Activated naive CD4-positive, alpha-beta T cell treated with anti-CD3 and anti-CD28 coated beads for 36 hours (primary cell): ENCODE data around the gene DECR2. TPM values are rescaled to one million over a fixed set of nuclear protein-coding genes. Genes with fewer than 3 reads are reported as not detected.

Experiments used
- CTCF ChIA-PET: fragments of 350-600 bp; sonication (Branson Sonifier 250); formaldehyde crosslinking; loops from one replicate; lab custom pipeline; 2021; ENCODE audit warnings: antibody characterized with exemption; lab: Charles Lee
- DNase-seq: peaks from one replicate; pipeline ENCODE4 v3.0.0-alpha.2; 2020
- H3K27ac Mint-ChIP-seq: one replicate; pipeline ENCODE4 v1.8.0; 2021; ENCODE audit warnings: mild to moderate bottlenecking, mixed read lengths
- H3K27me3 Mint-ChIP-seq: one replicate; pipeline ENCODE4 v1.8.0; 2021; ENCODE audit warnings: low read depth, mixed read lengths
- H3K36me3 Mint-ChIP-seq: one replicate; pipeline ENCODE4 v1.8.0; 2021; ENCODE audit warnings: low read depth, mixed read lengths
- H3K4me1 Mint-ChIP-seq: one replicate; pipeline ENCODE4 v1.8.0; 2021; ENCODE audit warnings: low read depth, mixed read lengths
- H3K4me3 Mint-ChIP-seq: one replicate; pipeline ENCODE4 v1.8.0; 2021; ENCODE audit warnings: mild to moderate bottlenecking, moderate library complexity, mixed read lengths
- H3K9me3 Mint-ChIP-seq: one replicate; pipeline ENCODE4 v1.8.0; 2021; ENCODE audit warnings: mixed read lengths
- intact Hi-C: fragments of 100-400 bp; cut with micrococcal nuclease; formaldehyde crosslinking; loops from one replicate; pipeline ENCODE4 v1.15.1; 2023
- total RNA-seq, 2 experiments: library from RNA; stranded (reverse); gene quantifications; one replicate each; pipeline ENCODE4 v1.2.3, GENCODE V29; 2021

DECR2 gene
- 1 to 10 TPM; 8.9 to 9.6 TPM for total RNA-seq

GRCh38 chr16:401468-402348, at the start of gene DECR2:
Gene DECR2, plus strand, starts transcription at chr16:401885. Its CDS starts 79 bp downstream, at chr16:401964.
- intact Hi-C loops: loop anchor here (1.0 to 2.0 kb wide), 6 partner anchors 9 to 124 kb away; partner anchors contain the start of genes AXIN1, MRPL28 and RAB11FIP3
- H3K27me3 Mint-ChIP-seq: no peaks in the 10 kb centered on the region
- CTCF ChIA-PET: no interaction called here
- no peaks in the 10 kb centered on the region for H3K9me3 Mint-ChIP-seq
- peak within 1 kb of the TSS; percentile 83 for H3K27ac Mint-ChIP-seq
- peaks cover 17% of the 10 kb centered on the region for H3K4me1 Mint-ChIP-seq
- H3K4me3 Mint-ChIP-seq: peak within 1 kb of the TSS; percentile 83
- DNase-seq: peak; percentile 99
- H3K36me3 Mint-ChIP-seq: peaks cover 2% of the 10 kb centered on the region

- CTCF ChIA-PET: interaction anchor here (1.0 kb wide), 2 partner anchors 10 to 246 kb away, joined by 3 read pairs; no protein-coding TSS in a partner anchor
- Mint-ChIP-seq H3K27ac (peak within 1 kb of the TSS; percentile 82), H3K4me1 (peaks cover 48% of the 10 kb centered on the region), H3K27me3 (no peaks in the 10 kb centered on the region), H3K9me3 (no peaks in the 10 kb centered on the region), H3K4me3 (peak within 1 kb of the TSS; percentile 91), H3K36me3 (peaks cover 4% of the 10 kb centered on the region)
- peak; percentile 100 for DNase-seq
- intact Hi-C loops: loop anchor here (1.0 to 5.0 kb wide), 6 partner anchors 18 to 175 kb away; partner anchors contain the start of genes CAPN15, DECR2 and MRPL28
Measured at GRCh38 chr16:352547-353403, 48.9 kb upstream of the DECR2 start, which contains the start of gene AXIN1. Gene AXIN1, minus strand, starts transcription at chr16:352723. Its CDS starts 5,698 bp downstream, at chr16:347025.

GRCh38 chr16:353404-354290, 48.0 kb upstream of the DECR2 start:
- Mint-ChIP-seq H3K4me1 (peaks cover 41% of the 10 kb centered on the region), H3K27ac (no peak overlapping the region), H3K36me3 (peaks cover 4% of the 10 kb centered on the region), H3K9me3 (no peaks in the 10 kb centered on the region), H3K27me3 (no peaks in the 10 kb centered on the region), H3K4me3 (no peak overlapping the region)
- CTCF ChIA-PET: interaction anchor here (1.0 kb wide), 1 partner anchor 247 kb away, joined by 3 read pairs; no protein-coding TSS in a partner anchor
- DNase-seq: no peak
- intact Hi-C loops: loop anchor here (1.0 to 5.0 kb wide), 3 partner anchors 17 to 101 kb away; partner anchors contain the start of genes DECR2 and MRPL28

GRCh38 chr16:354291-354881, 47.3 kb upstream of the DECR2 start:
- no peak overlapping the region for H3K27ac Mint-ChIP-seq
- no peak overlapping the region for H3K4me3 Mint-ChIP-seq
- peaks cover 4% of the 10 kb centered on the region for H3K36me3 Mint-ChIP-seq

GRCh38 chr16:354971-355461, 46.7 kb upstream of the DECR2 start:
- no peak overlapping the region for H3K27ac Mint-ChIP-seq
- DNase-seq: no peak
- intact Hi-C loops: loop anchor here (5.0 kb wide), 1 partner anchor 103 kb away; no protein-coding TSS in a partner anchor
- peaks cover 31% of the 10 kb centered on the region for H3K4me1 Mint-ChIP-seq
- peaks cover 4% of the 10 kb centered on the region for H3K36me3 Mint-ChIP-seq
- no peaks in the 10 kb centered on the region for H3K9me3 Mint-ChIP-seq
- H3K27me3 Mint-ChIP-seq: no peaks in the 10 kb centered on the region
- no peak overlapping the region for H3K4me3 Mint-ChIP-seq
- CTCF ChIA-PET: interaction anchor here (1.5 kb wide), 1 partner anchor 258 kb away, joined by 7 read pairs; no protein-coding TSS in a partner anchor

More at GRCh38 chr16:354291-354881, 47.3 kb upstream of the DECR2 start:
- intact Hi-C loops: loop anchor here (5.0 kb wide), 1 partner anchor 102 kb away; no protein-coding TSS in a partner anchor
- peaks cover 37% of the 10 kb centered on the region for H3K4me1 Mint-ChIP-seq
- CTCF ChIA-PET: interaction anchor here (1.5 kb wide), 1 partner anchor 258 kb away, joined by 7 read pairs; no protein-coding TSS in a partner anchor
- no peaks in the 10 kb centered on the region for H3K9me3 Mint-ChIP-seq
- no peak for DNase-seq
- no peaks in the 10 kb centered on the region for H3K27me3 Mint-ChIP-seq

- Mint-ChIP-seq H3K4me1 (peaks cover 18% of the 10 kb centered on the region), H3K36me3 (no peaks in the 10 kb centered on the region), H3K4me3 (no peak overlapping the region), H3K9me3 (no peaks in the 10 kb centered on the region), H3K27me3 (no peaks in the 10 kb centered on the region), H3K27ac (no peak overlapping the region)
- intact Hi-C loops: no loop called here
- no peak for DNase-seq
- CTCF ChIA-PET: interaction anchor here (1.1 kb wide), 1 partner anchor 251 kb away, joined by 3 read pairs; no protein-coding TSS in a partner anchor
Measured at GRCh38 chr16:356741-357140, 44.9 kb upstream of the DECR2 start.

- H3K4me3 Mint-ChIP-seq: no peak overlapping the region
- no peaks in the 10 kb centered on the region for H3K9me3 Mint-ChIP-seq
- H3K27ac Mint-ChIP-seq: no peak overlapping the region
- H3K27me3 Mint-ChIP-seq: no peaks in the 10 kb centered on the region
- intact Hi-C loops: no loop called here
- no peaks in the 10 kb centered on the region for H3K36me3 Mint-ChIP-seq
- DNase-seq: no peak
- H3K4me1 Mint-ChIP-seq: peaks cover 16% of the 10 kb centered on the region
- CTCF ChIA-PET: no interaction called here
Measured at GRCh38 chr16:359067-359763, 42.5 kb upstream of the DECR2 start.

GRCh38 chr16:359871-360697, 41.6 kb upstream of the DECR2 start:
- CTCF ChIA-PET: interaction anchor here (1.4 to 3.1 kb wide), 2 partner anchors 132 to 294 kb away, joined by 5 to 13 read pairs; no protein-coding TSS in a partner anchor
- no peaks in the 10 kb centered on the region for H3K27me3 Mint-ChIP-seq
- no peak overlapping the region for H3K27ac Mint-ChIP-seq
- no peak for DNase-seq
- H3K4me3 Mint-ChIP-seq: no peak overlapping the region
- no peaks in the 10 kb centered on the region for H3K9me3 Mint-ChIP-seq
- intact Hi-C loops: no loop called here
- H3K4me1 Mint-ChIP-seq: peaks cover 10% of the 10 kb centered on the region
- no peaks in the 10 kb centered on the region for H3K36me3 Mint-ChIP-seq

GRCh38 chr16:360698-361336, 40.9 kb upstream of the DECR2 start:
- H3K9me3 Mint-ChIP-seq: no peaks in the 10 kb centered on the region
- H3K27ac Mint-ChIP-seq: no peak overlapping the region

More at GRCh38 chr16:360698-361336, 40.9 kb upstream of the DECR2 start:
- Mint-ChIP-seq H3K4me3 (no peak overlapping the region), H3K36me3 (no peaks in the 10 kb centered on the region), H3K4me1 (peaks cover 4% of the 10 kb centered on the region), H3K27me3 (no peaks in the 10 kb centered on the region)
- CTCF ChIA-PET: interaction anchor here (1.0 to 3.1 kb wide), 10 partner anchors 10 to 295 kb away, joined by 4 to 17 read pairs (median 6); partner anchors contain the start of gene MRPL28
- intact Hi-C loops: no loop called here
- DNase-seq: no peak
